Epithelial cell of esophagus (primary cell): ENCODE data around the gene CCDC150.
"Not testable (repeated sequence)": the region's sequence is repeated elsewhere in the genome, so short reads cannot be mapped to it uniquely, and the experiment has no call there.

Experiments used
- DNase-seq: peaks from one replicate; pipeline ENCODE4 v3.0.0; 2010; ENCODE audit warnings: low read depth
- H3K4me3 ChIP-seq: 2 replicates; pipeline ENCODE4 v1.5.1; 2011; ENCODE audit warnings: mild to moderate bottlenecking, low read length, control low read depth
- TF ChIP-seq, protein P1 (sequence below): IDR thresholded peaks from 2 replicates; pipeline ENCODE4 v1.5.1; 2011; ENCODE audit warnings: low read depth, mild to moderate bottlenecking, low read length, control low read depth, inconsistent platforms; ENCODE audit not compliant: insufficient read depth; ENCODE audit errors: missing control alignments

The CCDC150 gene

DNA sequence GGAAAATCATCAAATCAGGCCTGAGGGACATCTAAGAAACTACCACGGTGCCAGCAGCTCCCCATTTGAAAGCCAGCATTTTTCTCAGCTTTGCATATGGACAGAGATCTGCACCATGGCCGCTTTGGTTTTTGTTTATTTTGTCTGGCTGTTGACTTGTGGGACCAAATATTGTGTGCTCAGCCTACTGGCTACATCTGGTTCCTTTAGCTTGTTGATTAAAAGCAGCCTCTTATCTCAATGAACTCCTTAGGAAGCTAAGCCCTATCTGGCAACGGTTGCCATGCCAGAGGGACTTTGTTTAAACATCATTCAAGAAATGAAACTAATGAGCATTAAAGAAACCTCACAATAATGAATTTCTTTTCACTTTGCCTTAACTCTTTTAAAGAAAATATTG, 32.4 kb upstream of the CCDC150 start:
- TF ChIP-seq, protein P1, sequence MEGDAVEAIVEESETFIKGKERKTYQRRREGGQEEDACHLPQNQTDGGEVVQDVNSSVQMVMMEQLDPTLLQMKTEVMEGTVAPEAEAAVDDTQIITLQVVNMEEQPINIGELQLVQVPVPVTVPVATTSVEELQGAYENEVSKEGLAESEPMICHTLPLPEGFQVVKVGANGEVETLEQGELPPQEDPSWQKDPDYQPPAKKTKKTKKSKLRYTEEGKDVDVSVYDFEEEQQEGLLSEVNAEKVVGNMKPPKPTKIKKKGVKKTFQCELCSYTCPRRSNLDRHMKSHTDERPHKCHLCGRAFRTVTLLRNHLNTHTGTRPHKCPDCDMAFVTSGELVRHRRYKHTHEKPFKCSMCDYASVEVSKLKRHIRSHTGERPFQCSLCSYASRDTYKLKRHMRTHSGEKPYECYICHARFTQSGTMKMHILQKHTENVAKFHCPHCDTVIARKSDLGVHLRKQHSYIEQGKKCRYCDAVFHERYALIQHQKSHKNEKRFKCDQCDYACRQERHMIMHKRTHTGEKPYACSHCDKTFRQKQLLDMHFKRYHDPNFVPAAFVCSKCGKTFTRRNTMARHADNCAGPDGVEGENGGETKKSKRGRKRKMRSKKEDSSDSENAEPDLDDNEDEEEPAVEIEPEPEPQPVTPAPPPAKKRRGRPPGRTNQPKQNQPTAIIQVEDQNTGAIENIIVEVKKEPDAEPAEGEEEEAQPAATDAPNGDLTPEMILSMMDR: no peak
- H3K4me3 ChIP-seq: no peak overlapping the region
- DNase-seq: no peak

DNA sequence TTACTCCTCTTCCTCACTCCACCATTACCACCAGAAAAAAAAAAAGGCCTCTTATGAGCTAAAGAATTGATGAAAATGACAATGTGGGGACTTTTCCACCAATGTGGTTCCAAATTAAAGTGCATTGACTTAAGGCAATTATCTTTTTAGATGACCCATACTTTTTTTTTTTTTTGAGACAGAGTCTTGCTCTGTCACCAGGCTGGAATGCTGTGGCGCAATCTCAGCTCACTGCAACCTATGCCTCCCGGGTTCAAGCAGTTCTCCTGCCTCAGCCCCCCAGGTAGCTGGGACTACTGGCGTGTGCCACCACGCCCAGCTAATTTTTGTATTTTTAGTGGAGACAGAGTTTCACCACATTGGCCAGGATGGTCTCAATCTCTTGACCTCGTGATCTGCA, 31.6 kb upstream of the CCDC150 start:
- peak; percentile 72 for DNase-seq
- H3K4me3 ChIP-seq: not testable (repeated sequence)

DNA sequence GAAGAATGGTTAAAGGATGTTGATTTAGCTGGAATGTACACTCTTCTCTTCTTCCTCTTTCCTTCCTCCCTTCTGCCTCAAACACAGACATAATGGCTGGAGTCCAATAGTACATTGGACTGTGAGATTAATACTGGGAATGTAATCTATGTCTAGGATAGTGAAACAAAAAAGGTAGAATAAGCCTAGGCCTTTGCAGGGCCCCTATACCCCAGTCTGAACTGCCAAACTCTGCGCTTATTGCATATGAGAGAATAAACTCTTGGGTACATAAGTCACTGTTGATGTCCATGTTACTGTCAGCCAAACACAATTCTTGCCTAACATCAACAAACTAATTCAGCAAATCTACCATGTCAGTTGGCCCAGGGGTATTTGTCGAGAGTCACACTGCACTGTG, 29.7 kb upstream of the CCDC150 start:
- TF ChIP-seq, protein P1: no peak

DNA sequence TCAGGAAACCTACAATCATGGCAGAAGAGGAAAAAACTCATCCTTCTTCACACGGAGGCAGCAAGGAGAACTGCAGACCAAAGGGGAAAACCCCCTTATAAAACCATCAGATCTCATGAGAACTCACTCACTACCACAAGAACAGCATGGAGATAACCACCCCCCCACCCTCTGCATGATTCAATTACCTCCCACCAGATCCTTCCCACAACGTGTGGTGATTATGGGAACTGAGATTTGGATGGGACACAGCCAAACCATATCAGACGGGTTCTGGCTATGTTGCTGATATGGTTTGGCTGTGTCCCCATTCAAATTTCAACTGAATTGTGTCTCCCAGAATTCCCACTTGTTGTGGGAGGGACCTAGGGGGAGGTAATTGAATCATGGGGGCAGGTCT, 28.7 kb upstream of the CCDC150 start:
- TF ChIP-seq, protein P1: no peak
- no peak for DNase-seq
- H3K4me3 ChIP-seq: no peak overlapping the region

More for the DNA sequence above, 29.7 kb upstream of the CCDC150 start:
- DNase-seq: no peak
- H3K4me3 ChIP-seq: no peak overlapping the region

DNA sequence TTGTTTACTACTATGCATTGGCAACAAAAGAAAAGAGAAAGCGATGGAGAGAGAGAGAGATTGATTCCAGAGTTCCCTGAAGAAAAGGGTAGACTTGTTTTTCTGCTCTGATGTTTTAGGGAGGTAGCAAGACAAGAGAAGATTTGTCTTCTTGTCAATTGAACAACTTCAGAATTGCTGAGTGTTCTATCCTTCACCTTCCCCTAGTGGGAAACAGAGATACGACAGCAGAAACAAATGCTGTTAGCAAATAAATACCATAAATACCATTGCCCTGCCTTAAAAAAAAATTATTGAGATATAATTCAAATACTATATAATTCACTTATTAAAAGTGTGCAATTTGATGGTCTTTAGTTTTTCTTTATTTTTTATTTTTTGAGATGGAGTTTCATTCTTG, 26.2 kb upstream of the CCDC150 start:
- TF ChIP-seq, protein P1: peak; percentile 6
- no peak for DNase-seq

DNA sequence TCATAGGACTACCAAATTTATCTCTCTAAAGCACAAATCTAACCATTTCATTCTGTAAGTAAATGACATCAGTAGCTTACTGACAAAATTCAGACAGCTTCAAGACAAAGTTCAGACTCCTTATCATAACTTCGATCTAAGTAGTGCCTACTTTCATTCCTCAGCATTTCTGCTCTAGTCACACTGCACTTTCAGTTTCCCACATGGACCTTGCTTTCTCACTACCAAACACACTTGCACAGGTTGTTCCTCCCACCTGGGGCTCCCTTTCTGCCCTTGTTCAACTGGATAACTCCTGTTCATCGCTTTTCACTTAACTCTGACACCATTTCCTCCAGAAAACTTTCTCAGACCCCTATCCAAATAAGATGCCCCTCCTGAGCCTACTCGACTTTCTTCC, 22.1 kb upstream of the CCDC150 start:
- TF ChIP-seq, protein P1: no peak
- no peak overlapping the region for H3K4me3 ChIP-seq
- DNase-seq: no peak

More for the DNA sequence above, 26.2 kb upstream of the CCDC150 start:
- no peak overlapping the region for H3K4me3 ChIP-seq

DNA sequence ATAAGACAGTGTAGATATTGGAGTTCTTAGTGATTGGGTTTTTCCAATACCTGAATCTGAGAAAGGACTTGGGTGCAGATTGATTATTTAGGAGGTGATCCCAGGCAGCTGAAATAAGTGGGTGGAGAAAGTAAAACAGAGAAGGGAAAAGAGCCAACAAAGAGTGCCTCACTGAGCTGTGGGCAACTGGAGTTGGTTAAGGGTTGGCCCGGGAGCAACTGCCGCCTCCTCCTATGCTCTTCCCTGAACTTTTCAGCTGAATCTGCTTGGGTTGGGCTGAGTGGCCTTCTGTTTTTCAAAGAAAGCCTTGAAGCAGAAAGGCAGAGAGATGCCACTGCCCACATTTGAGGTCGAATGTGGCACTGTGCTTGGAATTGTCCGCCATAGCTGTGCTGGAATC, 20.9 kb upstream of the CCDC150 start:
- H3K4me3 ChIP-seq: no peak overlapping the region
- DNase-seq: no peak
- TF ChIP-seq, protein P1: no peak

DNA sequence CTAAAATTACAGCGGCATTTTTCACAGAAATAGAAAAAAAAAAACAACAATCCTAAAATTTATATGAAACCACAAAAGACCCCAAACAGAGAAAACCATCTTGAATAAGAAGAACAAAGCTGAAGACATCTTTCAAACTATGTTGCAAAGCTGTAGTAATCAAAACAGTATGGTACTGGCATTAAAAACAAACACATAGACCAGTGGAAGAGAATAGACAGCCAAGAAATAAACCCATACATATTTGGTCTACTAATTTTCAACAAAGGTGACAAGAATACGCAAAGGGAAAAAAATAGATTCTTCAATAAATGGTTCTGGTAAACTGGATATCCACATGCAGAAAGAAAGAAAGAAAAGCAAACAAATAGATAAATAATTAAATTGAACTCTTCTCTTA, 9.0 kb upstream of the CCDC150 start:
- no peak overlapping the region for H3K4me3 ChIP-seq
- DNase-seq: no peak
- TF ChIP-seq, protein P1: no peak
